CD4-positive, CD25-positive, alpha-beta regulatory T cell (primary cell): ENCODE data around the gene SRP9. TPM values are rescaled to one million over a fixed set of nuclear protein-coding genes. Genes with fewer than 3 reads are reported as not detected.

Source experiments
- ATAC-seq, 2 donors: fragments of 150-1000 bp; cut with Tn5 transposase; one replicate each; pipeline ENCODE4 v1.10.0; 2021; ENCODE audit warnings: low read depth in 2 of 2, moderate number of reproducible peaks in 2 of 2, moderate library complexity in 1 of 2
- DNase-seq, 3 donors: peaks; one replicate each; pipeline versions ENCODE4 v3.0.0 to v3.0.0-alpha.2; 2012 to 2022; ENCODE audit warnings: mixed read lengths in 1 of 3
- H3K27ac ChIP-seq: one replicate; pipeline ENCODE4 v1.7.0; 2013; ENCODE audit warnings: mild to moderate bottlenecking, low read length; ENCODE audit not compliant: insufficient read depth, poor library complexity, severe bottlenecking
- H3K27me3 ChIP-seq: one replicate; pipeline ENCODE4 v1.7.0; 2013; ENCODE audit warnings: low read length; ENCODE audit not compliant: control insufficient read depth, insufficient read depth
- H3K36me3 ChIP-seq: one replicate; pipeline ENCODE4 v1.7.0; 2013; ENCODE audit warnings: mild to moderate bottlenecking, low read length, moderate library complexity; ENCODE audit not compliant: control insufficient read depth, insufficient read depth
- H3K4me1 ChIP-seq: 2 replicates; pipeline ENCODE4 v1.7.0; 2013; ENCODE audit warnings: mild to moderate bottlenecking, low read length; ENCODE audit not compliant: insufficient read depth, control insufficient read depth, poor library complexity, severe bottlenecking
- H3K4me3 ChIP-seq: one replicate; pipeline ENCODE4 v1.7.0; 2013; ENCODE audit warnings: low read depth, mild to moderate bottlenecking, low read length, moderate library complexity
- H3K9me3 ChIP-seq, 2 experiments: 1 replicate in 1 of 2; 2 replicates in 1 of 2; pipeline ENCODE4 v1.7.0; 2013; ENCODE audit warnings: low read length in 2 of 2, mild to moderate bottlenecking in 1 of 2, moderate library complexity in 1 of 2; ENCODE audit not compliant: control insufficient read depth in 2 of 2
- H3K27ac Mint-ChIP-seq, 3 donors: one replicate each; pipeline ENCODE4 v1.8.0; 2020 to 2022; ENCODE audit warnings: mild to moderate bottlenecking in 3 of 3, mixed read lengths in 3 of 3, moderate library complexity in 2 of 3
- H3K27me3 Mint-ChIP-seq: one replicate; pipeline ENCODE4 v1.8.0; 2022; ENCODE audit warnings: mild to moderate bottlenecking, mixed read lengths
- H3K36me3 Mint-ChIP-seq: one replicate; pipeline ENCODE4 v1.8.0; 2020; ENCODE audit warnings: mixed read lengths
- H3K4me1 Mint-ChIP-seq, 4 donors: one replicate each; pipeline ENCODE4 v1.8.0; 2020 to 2022; ENCODE audit warnings: mixed read lengths in 4 of 4, mild to moderate bottlenecking in 1 of 4
- H3K4me3 Mint-ChIP-seq, 4 donors: one replicate each; pipeline ENCODE4 v1.8.0; 2020 to 2022; ENCODE audit warnings: mild to moderate bottlenecking in 4 of 4, mixed read lengths in 4 of 4, moderate library complexity in 3 of 4
- H3K9me3 Mint-ChIP-seq, 7 donors: one replicate each; pipeline ENCODE4 v1.8.0; 2020 to 2022; ENCODE audit warnings: mixed read lengths in 7 of 7, mild to moderate bottlenecking in 3 of 7, moderate library complexity in 2 of 7
- polyA plus RNA-seq, 4 donors: library from polyadenylated mRNA; unstranded; fragments of 300-500 nt; fragmentation: Illumina TruSeq; gene quantifications; one replicate each; pipeline ENCODE4 v1.2.3, GENCODE V29; 2021
- total RNA-seq: library from RNA; stranded (reverse); gene quantifications from one replicate; pipeline ENCODE4 v1.2.3, GENCODE V29; 2022

SRP9 gene, protein sequence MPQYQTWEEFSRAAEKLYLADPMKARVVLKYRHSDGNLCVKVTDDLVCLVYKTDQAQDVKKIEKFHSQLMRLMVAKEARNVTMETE
- total RNA-seq (76.7 TPM), polyA plus RNA-seq (100 to 1,000 TPM; 292 to 367 (median 345) TPM)

DNA sequence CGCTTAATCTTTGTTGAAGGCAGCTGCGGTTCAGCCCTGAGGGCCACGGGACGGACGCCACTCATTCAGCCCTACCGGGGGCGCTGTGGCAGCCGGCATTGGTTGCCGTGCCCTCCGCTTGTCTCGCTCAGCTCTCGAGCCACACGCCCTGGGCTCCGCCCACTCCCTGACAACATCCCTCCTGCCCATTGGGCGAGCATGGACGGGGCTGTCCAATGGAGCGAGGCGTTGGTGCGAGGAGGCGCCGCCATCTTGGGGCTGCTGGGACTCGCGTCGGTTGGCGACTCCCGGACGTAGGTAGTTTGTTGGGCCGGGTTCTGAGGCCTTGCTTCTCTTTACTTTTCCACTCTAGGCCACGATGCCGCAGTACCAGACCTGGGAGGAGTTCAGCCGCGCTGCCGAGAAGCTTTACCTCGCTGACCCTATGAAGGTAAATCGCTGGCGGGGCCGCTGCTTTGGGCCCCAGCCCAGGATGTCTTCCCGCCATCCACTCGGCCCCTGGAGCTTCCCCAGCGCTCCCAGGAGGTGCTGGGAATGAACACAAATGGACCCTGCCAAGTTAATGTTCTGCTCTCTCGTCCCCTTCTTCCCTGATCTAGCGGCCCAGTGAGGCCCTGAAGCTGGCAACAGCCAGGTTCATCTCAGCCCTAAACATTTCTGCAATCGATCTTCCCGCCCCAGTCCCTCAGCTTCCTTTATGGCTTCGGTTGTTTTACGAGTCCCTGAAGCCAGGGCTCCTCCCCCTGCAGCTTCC is at the start of gene SRP9:
Gene SRP9 (plus strand): TSS at position 244 of the 754 bp plus-strand sequence. CDS start 115 bp downstream, at position 359.
- ATAC-seq (peak; percentile 97 to 98), DNase-seq (peak; percentile 98 to 99 (median 99))
- peaks cover 19% of the 10 kb centered on the region for H3K36me3 ChIP-seq
- Mint-ChIP-seq H3K4me3 (no peak within 1 kb of the TSS), H3K9me3 (peaks cover 0 to 1% (median 0%) of the 10 kb centered on the region in 7 donors), H3K27ac (no peak within 1 kb of the TSS), H3K4me1 (peaks cover 6 to 60% (median 28%) of the 10 kb centered on the region in 4 donors), H3K36me3 (peaks cover 26% of the 10 kb centered on the region), H3K27me3 (no peaks in the 10 kb centered on the region)
- peak within 1 kb of the TSS; percentile 99 for H3K4me3 ChIP-seq
- no peaks in the 10 kb centered on the region for H3K27me3 ChIP-seq
- peaks cover 57% of the 10 kb centered on the region for H3K4me1 ChIP-seq
- H3K27ac ChIP-seq = peak within 1 kb of the TSS; percentile 99
- H3K9me3 ChIP-seq = no peaks in the 10 kb centered on the region

DNA sequence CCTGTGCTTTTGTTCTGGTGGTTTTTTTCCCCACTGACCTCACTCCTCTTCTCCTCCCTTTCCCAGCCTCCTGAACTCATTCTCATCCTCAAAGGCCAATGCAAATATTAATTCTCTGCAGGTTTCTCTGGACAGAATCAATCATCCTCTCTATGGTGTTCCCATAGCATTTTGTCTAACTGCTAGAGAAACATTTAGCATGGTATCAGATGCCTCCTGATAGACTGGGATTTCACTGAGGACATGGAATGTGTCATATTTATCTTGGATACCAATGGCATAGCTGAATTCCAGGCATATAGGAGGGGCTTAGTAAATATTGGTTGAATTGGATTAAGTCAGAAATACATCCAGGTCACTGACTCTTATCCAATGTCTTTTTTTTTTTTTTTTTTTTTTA is 46.1 kb upstream of the SRP9 start:
- DNase-seq (no peak), ATAC-seq (no peak)
- Mint-ChIP-seq H3K4me1 (peaks cover 0 to 1% (median 0%) of the 10 kb centered on the region in 4 donors), H3K9me3 (no peaks in the 10 kb centered on the region), H3K27ac (no peak overlapping the region), H3K4me3 (no peak overlapping the region), H3K27me3 (peaks cover 6% of the 10 kb centered on the region), H3K36me3 (no peaks in the 10 kb centered on the region)
- Histone ChIP-seq H3K36me3 (no peaks in the 10 kb centered on the region), H3K27me3 (peaks cover 3% of the 10 kb centered on the region), H3K27ac (no peak overlapping the region), H3K4me3 (no peak overlapping the region), H3K9me3 (no peaks in the 10 kb centered on the region), H3K4me1 (no peaks in the 10 kb centered on the region)

DNA sequence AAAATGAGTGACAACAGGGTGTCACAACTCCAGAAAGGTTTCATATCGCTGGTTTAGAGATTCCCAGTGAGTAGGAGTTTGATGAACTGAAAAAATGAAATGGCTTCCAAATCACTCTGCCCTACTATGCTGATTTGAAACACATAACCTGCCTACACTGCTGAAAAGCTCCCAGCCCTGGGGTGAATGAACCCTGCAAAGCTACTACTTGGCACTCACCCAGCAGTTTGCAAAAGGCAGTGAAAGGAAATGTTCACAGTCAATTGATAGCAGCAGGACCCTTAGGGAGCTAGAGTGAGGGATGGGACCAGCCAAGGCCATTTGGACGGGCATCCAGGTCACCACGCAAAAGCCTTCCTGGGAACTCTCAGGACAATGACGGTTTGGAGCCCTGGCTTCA is 44.4 kb upstream of the SRP9 start:
- H3K4me3 Mint-ChIP-seq = no peak overlapping the region
- H3K4me3 ChIP-seq = no peak overlapping the region
- no peak overlapping the region for H3K27ac ChIP-seq
- no peak overlapping the region for H3K27ac Mint-ChIP-seq
- no peak for DNase-seq
- no peaks in the 10 kb centered on the region for H3K4me1 Mint-ChIP-seq
- H3K27me3 Mint-ChIP-seq = peaks cover 6% of the 10 kb centered on the region
- ATAC-seq = no peak
- no peaks in the 10 kb centered on the region for H3K36me3 ChIP-seq
- peaks cover 3% of the 10 kb centered on the region for H3K27me3 ChIP-seq
- H3K9me3 Mint-ChIP-seq = no peaks in the 10 kb centered on the region
- H3K4me1 ChIP-seq = no peaks in the 10 kb centered on the region
- no peaks in the 10 kb centered on the region for H3K9me3 ChIP-seq
- H3K36me3 Mint-ChIP-seq = no peaks in the 10 kb centered on the region

DNA sequence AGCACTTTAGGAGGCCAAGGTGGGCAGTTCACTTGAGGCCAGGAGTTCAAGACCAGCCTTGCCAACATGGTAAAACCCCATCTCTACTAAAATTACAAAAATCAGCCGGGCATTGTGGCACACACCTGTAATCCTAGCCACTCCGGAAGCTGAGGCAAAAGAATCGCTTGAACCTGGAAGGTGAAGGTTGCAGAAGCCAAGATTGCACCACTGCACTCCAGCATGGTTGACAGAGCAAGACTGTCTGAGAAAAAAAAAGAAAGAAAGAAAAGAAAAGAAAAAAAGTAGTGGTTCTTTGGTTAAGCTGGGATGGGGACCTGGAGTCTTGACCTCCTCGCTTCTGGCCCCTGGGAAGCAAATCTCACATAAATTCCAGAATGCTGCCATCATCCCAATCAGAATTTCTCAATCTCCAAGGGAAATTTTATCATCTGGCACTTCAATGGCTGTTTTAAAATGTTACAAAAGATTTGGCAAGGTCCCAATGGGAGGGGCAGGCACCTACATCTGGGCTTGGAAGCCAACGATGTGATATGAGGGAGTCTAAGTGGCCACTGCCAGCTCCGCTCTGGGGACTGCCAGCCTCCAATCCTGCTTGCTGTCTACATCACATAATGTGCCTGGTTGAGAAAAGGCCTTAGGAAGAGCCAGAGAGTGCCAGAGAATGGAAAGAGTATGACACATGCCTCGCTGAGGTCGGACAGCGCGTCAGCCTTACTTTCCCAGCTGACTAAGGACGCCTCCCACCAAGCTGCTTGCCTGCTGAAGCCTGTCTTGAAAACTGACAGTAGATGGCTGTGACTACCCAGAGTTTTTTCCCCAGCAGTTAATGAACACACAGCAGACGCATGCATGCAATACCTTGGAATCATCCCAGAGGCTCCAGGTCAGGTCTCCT is 42.1 kb upstream of the SRP9 start:
- H3K27ac Mint-ChIP-seq = no peak overlapping the region
- H3K9me3 Mint-ChIP-seq = no peaks in the 10 kb centered on the region
- H3K36me3 ChIP-seq = no peaks in the 10 kb centered on the region
- no peaks in the 10 kb centered on the region for H3K9me3 ChIP-seq
- H3K27me3 Mint-ChIP-seq = peaks cover 6% of the 10 kb centered on the region
- H3K4me1 ChIP-seq = no peaks in the 10 kb centered on the region
- H3K4me3 ChIP-seq = no peak overlapping the region
- H3K27me3 ChIP-seq = peaks cover 3% of the 10 kb centered on the region
- DNase-seq (no peak), ATAC-seq (no peak)
- no peaks in the 10 kb centered on the region for H3K4me1 Mint-ChIP-seq
- H3K36me3 Mint-ChIP-seq = no peaks in the 10 kb centered on the region
- no peak overlapping the region for H3K4me3 Mint-ChIP-seq
- no peak overlapping the region for H3K27ac ChIP-seq

DNA sequence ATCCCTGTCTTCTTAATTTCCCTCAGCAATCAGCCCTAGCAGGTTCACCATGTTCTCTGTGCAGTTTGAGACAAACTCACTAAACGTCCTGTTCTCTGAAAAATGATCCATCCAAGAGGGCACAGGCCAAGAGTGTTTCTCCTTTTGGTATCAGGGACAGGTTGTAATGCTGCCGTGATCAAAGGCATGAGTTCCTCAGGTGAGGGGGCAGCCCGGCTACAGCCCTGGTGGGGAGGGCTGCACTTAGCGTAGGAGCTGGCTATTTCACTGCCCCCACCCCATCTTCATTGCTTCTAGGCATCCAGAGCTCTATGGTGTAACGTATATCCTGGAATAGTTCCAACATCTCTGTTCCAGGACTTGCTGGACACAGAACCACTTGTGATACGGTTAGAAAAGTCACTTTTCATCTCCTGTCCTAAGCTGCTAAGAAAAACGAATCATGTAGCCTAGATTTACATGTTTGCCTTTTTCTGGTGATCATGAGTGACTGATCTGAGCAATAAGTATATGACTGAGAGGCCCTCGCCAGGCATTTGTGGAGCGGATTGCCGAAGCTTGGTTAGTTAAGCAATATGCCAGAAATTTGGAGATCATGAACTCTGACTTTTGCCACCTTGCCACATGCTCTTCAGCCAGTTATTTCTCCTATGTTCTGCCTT is 41.1 kb upstream of the SRP9 start:
- Histone ChIP-seq H3K27me3 (no peaks in the 10 kb centered on the region), H3K9me3 (no peaks in the 10 kb centered on the region), H3K27ac (no peak overlapping the region), H3K36me3 (no peaks in the 10 kb centered on the region), H3K4me3 (no peak overlapping the region), H3K4me1 (no peaks in the 10 kb centered on the region)
- Mint-ChIP-seq H3K4me3 (no peak overlapping the region), H3K27ac (no peak overlapping the region), H3K9me3 (no peaks in the 10 kb centered on the region), H3K4me1 (no peaks in the 10 kb centered on the region), H3K27me3 (peaks cover under 1% of the 10 kb centered on the region), H3K36me3 (no peaks in the 10 kb centered on the region)
- DNase-seq (no peak), ATAC-seq (no peak)

DNA sequence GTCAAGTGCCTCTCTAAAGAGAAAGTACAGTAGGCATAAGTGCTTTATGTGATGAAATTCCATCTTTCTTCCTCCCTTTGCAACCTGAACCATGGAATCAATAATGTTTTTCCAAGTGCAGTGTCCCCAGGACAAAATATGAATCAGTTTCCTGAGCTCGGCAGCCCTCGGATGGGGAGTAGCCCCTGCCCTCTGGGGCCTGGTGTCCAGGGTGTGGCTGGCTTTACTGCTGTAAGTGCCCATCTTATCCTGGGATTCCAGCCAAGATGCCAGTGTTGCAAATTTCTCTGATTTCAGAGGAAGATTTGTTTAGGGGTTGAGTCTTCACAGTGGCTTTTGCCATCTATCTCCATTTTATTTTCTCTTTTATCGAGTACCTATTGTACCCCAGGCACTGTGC is 40.5 kb upstream of the SRP9 start:
- Mint-ChIP-seq H3K36me3 (no peaks in the 10 kb centered on the region), H3K27me3 (no peaks in the 10 kb centered on the region), H3K27ac (no peak overlapping the region), H3K4me3 (no peak overlapping the region), H3K4me1 (no peaks in the 10 kb centered on the region), H3K9me3 (no peaks in the 10 kb centered on the region)
- Histone ChIP-seq H3K27ac (no peak overlapping the region), H3K4me1 (no peaks in the 10 kb centered on the region), H3K27me3 (no peaks in the 10 kb centered on the region), H3K4me3 (no peak overlapping the region), H3K9me3 (no peaks in the 10 kb centered on the region), H3K36me3 (no peaks in the 10 kb centered on the region)
- DNase-seq (no peak), ATAC-seq (no peak)

DNA sequence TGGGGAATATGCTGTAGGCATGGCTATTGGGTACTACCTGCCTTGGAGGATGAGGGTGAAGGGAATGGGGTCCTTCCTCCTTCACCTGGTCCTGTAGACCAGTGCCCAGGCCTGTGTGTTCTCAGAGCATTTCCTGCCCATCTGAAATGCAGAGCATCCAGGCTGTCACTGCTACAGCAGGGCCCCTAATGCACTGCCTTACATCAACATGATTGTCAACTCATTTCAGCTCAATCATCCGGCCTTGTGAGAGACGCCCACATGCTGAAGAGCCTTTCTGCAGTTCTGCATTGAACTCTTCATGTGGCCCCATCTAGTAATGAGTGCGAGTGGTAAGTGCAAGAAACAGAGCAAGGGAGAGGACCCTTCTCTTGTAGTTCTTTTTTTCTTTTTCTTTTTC is 39.8 kb upstream of the SRP9 start:
- no peak overlapping the region for H3K4me3 Mint-ChIP-seq
- Histone ChIP-seq H3K4me3 (no peak overlapping the region), H3K27me3 (no peaks in the 10 kb centered on the region), H3K4me1 (no peaks in the 10 kb centered on the region), H3K36me3 (no peaks in the 10 kb centered on the region), H3K27ac (no peak overlapping the region), H3K9me3 (no peaks in the 10 kb centered on the region)
- H3K4me1 Mint-ChIP-seq = no peaks in the 10 kb centered on the region
- H3K27ac Mint-ChIP-seq = no peak overlapping the region
- H3K27me3 Mint-ChIP-seq = no peaks in the 10 kb centered on the region
- no peak for ATAC-seq
- no peak for DNase-seq
- H3K36me3 Mint-ChIP-seq = no peaks in the 10 kb centered on the region
- H3K9me3 Mint-ChIP-seq = no peaks in the 10 kb centered on the region
